SH-SY5Y (cell line): ENCODE measurements around the gene JPT2.

Experiments used
- GATA2 ChIP-seq: IDR thresholded peaks from 2 replicates; pipeline ENCODE4 v1.6.1; 2011; ENCODE audit warnings: mild to moderate bottlenecking, low read depth, low read length
- GATA3 ChIP-seq: IDR thresholded peaks from 2 replicates; pipeline ENCODE4 v1.6.1; 2011; ENCODE audit warnings: low read depth, mild to moderate bottlenecking, low read length, moderate library complexity

- no peak for TF ChIP-seq GATA3
- no peak for TF ChIP-seq GATA2
Observed at GRCh38 chr16:1642753-1643152, 35.3 kb upstream of the JPT2 start.
